ENCODE results near the gene CMIP.

CMIP gene

GRCh38 chr16:81661082-81661481 is 216.5 kb downstream of the CMIP start:
- no peak for DNase-seq (ENCODE audit: low read depth)

GRCh38 chr16:81664153-81664552 is 219.5 kb downstream of the CMIP start:
- DNase-seq (ENCODE audit: low read depth) = no peak

DNA sequence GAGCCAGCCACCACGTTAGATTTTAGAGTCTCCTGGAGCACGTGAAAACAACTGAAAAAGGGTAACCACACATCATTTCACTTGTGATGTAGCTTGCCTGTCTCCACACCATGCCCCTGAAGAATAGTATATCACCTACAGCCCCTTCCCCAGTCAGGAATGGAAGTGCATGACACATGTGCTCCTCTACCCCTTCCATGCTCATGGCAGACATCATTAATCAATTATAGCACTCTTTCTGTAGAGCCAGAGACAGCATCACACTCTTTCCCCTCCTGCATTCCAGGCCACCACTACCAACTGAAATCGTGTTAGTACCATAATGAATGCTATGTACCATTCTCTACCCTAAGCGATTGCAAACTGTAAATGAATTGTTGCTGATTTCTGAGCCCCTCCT is 221.0 kb downstream of the CMIP start:
- no peak for DNase-seq (ENCODE audit: low read depth)

DNA sequence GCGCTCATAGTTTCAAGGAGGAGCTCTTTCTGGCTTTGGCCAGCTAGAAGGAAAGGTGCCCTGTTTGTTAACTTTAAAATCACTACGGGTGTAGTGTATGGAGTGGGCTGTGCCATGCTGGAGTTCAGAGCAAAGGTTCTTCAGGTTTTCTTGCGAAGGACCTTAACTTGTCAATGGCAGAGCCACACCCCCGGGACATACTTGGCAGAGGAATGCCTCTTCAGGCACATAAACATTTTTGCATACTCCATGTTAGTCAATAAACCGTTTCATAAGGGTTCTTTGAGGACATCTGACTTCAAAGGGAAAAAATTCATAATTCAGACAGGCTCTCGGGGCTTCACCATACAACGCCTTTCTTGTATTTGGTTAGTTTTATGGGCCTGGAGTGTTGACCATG is 221.5 kb downstream of the CMIP start:
- no peak for DNase-seq (ENCODE audit: low read depth)

GRCh38 chr16:81668243-81669097 is 223.9 kb downstream of the CMIP start:
- DNase-seq (ENCODE audit: low read depth) = no peak

- DNase-seq (ENCODE audit: low read depth) = no peak
Measured at GRCh38 chr16:81669473-81670350, 225.1 kb downstream of the CMIP start.

DNA sequence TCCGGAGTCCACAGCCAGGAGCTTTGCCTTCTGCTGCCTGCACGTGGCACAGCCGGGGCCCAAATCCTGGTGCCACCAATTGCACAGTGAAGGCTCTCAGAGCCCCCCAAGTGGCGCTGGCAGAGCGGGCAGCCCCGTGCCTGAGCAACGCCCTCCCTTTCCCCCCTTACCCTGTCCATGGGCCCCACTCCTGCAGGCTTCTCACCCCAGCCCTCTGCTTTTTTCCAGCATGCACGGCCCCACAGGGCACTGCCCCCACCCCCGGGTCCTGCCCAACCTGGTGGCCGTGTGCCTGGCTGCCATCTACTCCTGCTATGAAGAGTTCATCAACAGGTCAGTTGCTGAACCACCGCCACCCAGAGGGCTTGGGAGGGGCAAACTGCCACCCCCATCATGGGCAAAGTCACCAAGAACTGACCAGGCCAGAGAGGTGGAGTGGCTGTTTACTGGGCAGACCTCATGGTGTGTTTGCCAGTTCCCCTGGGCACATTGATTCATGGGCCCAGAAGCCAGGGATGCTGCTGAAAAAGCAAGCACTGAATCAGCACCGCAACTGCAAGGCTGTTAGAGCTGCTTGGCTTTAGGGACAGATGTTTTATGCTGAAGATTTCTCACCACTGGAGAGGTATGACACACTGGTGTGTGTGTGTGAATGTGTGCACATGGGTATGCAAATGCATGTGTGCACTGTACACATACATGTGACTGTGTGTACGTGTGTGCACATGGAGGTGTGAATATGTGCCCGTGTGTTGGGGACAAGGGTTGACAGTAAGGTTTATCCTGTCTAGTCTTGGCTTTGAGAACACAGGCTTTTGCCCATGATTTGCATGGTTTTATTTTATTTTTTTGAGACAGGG is 227.4 kb downstream of the CMIP start:
- DNase-seq (ENCODE audit: low read depth) = no peak

- DNase-seq (ENCODE audit: low read depth) = no peak
Measured at GRCh38 chr16:81673432-81673831, 228.8 kb downstream of the CMIP start.

- DNase-seq (ENCODE audit: low read depth) = no peak
Measured at GRCh38 chr16:81675662-81676061, 231.1 kb downstream of the CMIP start.

GRCh38 chr16:81676066-81676882 is 231.7 kb downstream of the CMIP start:
- DNase-seq (ENCODE audit: low read depth) = no peak

DNA sequence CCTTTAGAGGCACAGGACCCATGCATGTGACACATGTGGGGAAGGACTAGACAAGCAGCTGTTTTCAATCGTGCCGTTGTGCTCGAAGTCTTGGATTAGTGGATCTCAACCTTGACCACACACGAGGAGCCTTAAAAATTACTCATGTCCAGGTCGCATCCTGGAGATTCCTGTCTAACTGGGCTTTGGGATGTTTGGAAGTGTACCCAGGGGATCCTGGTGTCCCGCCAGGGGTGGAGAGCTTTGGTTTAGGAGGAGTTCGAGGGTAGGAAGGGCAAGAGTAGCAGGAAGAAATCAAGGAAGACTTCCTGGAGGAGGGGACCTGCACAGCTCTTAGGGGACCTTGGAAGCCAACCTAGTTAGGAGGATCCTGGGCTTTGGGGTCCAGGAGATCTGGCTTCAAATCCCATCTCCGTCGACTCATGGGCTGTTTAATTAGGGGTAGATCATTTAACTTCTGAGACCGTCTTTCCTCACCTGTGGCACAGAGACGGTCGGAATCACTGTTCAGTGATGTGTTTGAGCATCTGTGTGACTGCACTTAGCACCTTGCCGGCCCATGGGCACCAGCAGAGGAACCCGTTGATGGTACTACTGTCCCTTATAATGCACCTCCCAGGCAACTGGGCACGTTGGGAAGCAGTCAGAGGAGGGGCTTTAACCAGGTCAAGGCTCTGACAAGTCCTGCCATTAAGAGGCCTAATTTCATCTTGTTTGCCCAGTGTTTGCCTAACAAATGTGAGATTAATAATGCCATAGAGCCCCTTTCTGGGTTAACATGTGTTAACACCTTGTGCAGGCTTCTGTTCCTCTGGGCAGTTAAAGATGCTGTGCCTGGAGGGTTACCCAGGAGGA is 232.5 kb downstream of the CMIP start:
- DNase-seq (ENCODE audit: low read depth) = no peak

- no peak for DNase-seq (ENCODE audit: low read depth)
Measured at GRCh38 chr16:81678326-81679095, 233.9 kb downstream of the CMIP start.

DNA sequence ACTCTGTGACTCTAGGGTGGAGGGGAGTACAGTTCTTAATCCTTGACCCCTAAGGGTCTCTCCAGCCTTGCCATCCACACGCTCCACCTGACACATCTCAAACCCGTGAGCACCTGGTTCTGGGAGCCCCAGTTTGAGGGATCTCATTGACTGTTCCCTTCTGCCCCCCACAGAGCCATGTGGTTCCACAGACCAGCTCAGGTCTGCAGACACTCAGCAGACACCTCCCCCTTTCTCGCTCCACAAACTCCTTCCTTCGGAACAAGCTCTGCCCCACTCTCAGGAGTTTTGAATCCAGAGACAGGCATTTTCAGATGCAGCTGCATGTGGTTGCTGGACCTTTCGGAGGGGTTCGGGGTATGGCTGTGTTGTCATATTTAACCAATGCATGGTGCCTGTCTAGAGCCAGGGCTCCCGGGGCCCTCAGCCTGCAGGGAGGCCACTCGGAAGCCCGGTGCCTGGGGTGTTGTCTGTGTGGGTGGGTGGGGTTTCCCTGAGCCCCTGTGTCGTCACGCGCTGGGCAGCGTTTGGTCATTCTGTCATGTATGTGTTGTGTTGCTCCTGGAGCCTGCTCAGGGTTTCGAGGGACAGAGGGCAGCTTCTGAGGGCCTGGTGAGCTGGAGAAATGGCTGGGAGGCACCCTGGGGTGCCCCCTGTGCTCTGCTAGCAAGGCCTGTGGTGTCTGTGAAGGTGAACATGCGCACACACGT is 235.3 kb downstream of the CMIP start:
- DNase-seq (ENCODE audit: low read depth) = no peak

GRCh38 chr16:81680444-81681275 is 236.1 kb downstream of the CMIP start:
- DNase-seq (ENCODE audit: low read depth) = no peak

DNA sequence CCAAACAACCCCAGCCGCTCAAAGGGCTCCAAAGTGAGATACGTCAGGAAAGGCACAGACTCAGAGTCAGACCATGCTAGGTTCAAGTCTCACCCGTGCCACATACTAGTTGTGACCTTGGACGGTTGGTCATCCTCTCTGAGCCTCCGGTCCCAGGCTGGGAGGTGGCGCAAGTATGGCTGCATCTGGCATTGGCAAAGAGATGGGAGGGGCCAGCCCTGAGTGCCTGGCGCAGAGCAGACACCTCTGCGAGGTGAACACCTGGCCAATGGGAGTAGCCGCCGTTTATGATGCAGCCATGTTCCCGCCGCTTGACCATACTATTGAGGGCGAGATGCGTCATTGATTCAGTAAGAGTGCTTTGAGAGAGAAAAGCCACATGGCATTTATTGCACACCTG is 236.7 kb downstream of the CMIP start:
- DNase-seq (ENCODE audit: low read depth) = no peak

GRCh38 chr16:81684242-81684837 is 239.7 kb downstream of the CMIP start:
- DNase-seq (ENCODE audit: low read depth) = no peak

DNA sequence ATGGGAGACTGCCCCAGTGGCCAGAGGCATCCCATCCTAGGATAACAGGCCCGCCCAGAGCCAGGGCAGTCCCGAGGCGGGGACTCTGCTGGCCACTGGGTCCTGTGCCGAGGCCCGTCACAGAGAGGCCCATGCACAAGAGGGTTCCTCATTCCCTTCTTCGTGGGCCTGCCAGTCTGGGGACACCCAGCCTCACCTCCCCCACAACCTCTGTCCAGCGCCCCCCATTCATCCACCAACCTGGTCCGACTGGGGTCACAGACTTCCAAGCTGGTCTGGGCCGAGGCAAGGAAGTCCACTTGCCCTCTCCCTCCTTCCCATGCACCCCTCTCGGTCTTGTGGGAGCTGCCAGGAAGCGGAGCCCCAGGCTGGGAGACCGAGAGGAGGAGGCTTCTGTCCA is 240.3 kb downstream of the CMIP start:
- no peak for DNase-seq (ENCODE audit: low read depth)
